ENCODE data around the gene PIPOX.

PIPOX gene

DNA sequence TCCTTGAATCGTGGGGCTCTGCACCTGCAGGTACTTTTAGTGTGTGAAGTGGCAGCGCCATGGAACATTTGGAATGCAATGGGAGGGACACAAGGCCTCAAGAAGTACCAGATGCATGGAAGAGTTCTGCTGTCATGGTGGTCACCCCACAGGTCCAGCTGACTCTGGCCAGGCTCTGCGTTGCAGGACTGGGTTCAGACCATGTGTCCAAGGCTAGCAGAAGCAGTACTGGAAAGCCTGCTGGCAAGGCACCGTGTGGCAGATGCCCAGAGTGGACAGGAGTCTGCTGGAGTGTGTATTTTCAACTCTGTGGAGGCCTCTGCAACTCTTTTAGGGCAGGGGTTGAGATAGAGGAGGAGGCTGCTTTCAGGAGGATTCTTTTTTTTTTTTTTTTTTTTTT, 2.1 kb downstream of the PIPOX start:
- TF ChIP-seq, protein P1, sequence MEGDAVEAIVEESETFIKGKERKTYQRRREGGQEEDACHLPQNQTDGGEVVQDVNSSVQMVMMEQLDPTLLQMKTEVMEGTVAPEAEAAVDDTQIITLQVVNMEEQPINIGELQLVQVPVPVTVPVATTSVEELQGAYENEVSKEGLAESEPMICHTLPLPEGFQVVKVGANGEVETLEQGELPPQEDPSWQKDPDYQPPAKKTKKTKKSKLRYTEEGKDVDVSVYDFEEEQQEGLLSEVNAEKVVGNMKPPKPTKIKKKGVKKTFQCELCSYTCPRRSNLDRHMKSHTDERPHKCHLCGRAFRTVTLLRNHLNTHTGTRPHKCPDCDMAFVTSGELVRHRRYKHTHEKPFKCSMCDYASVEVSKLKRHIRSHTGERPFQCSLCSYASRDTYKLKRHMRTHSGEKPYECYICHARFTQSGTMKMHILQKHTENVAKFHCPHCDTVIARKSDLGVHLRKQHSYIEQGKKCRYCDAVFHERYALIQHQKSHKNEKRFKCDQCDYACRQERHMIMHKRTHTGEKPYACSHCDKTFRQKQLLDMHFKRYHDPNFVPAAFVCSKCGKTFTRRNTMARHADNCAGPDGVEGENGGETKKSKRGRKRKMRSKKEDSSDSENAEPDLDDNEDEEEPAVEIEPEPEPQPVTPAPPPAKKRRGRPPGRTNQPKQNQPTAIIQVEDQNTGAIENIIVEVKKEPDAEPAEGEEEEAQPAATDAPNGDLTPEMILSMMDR (IDR thresholded peaks at IDR 0.05; ENCODE audit: low read depth, low read length, missing control alignments) = no peak
- H3K4me3 ChIP-seq (ENCODE audit: low read depth, low read length) = no peak overlapping the region
- DNase-seq (ENCODE audit: low read depth) = no peak

DNA sequence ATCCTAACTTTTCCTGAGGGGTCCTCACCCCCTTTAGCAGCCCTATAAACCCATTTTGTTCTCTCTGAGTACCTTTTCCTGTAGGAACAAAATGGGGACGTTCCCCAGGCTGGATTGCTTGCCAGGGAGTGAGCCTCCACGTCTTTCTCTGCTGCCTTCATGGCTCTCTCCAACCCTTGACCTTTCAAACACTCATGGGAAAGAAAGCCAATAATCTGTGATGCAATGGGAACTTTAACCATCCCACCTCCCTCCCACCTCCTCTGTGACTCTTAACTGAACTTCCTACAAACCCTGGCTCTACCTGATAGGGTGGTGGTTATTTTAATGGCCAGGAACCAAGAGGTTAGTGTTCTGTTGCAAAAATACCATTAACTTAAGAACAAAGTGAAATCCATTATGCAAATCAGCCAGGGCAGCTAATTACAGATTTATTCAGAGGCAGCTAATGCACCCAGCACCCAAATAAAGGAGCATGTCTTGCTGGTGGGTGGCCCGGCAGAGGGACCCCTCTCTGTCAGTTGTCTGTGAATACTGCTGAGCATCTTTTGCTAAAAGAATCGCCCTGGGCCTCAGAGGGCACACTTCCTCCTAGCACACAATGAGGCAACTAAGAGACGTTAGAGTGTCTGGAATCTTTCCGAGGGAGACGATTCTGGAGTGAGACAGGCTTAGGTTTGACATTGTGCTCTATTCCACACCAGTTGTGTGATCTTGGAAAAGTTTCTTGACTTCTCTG, 3.0 kb downstream of the PIPOX start:
- TF ChIP-seq, protein P1 (IDR thresholded peaks at IDR 0.05; ENCODE audit: low read depth, low read length, missing control alignments) = no peak
- no peak overlapping the region for H3K4me3 ChIP-seq (ENCODE audit: low read depth, low read length)
- DNase-seq (ENCODE audit: low read depth) = no peak

DNA sequence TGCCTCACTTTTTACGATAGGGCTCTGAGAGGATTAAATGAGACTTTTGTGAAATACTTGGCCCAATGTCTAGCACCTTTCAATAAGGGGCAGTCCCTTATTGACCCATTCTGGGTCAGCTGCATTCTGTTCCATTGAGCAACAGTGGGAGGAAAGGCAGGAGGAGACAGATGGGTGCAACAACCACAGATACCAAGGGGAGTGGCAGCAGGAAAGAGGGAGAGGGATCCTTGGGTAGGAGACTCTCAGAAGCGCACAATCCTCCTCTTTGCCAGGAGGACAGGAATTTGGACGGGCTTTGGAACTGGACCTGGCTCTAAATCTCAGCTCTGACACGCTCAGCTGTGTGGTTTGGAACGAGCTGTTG, 3.5 kb downstream of the PIPOX start:
- TF ChIP-seq, protein P1 (IDR thresholded peaks at IDR 0.05; ENCODE audit: low read depth, low read length, missing control alignments) = no peak
- no peak for DNase-seq (ENCODE audit: low read depth)
- no peak overlapping the region for H3K4me3 ChIP-seq (ENCODE audit: low read depth, low read length)

DNA sequence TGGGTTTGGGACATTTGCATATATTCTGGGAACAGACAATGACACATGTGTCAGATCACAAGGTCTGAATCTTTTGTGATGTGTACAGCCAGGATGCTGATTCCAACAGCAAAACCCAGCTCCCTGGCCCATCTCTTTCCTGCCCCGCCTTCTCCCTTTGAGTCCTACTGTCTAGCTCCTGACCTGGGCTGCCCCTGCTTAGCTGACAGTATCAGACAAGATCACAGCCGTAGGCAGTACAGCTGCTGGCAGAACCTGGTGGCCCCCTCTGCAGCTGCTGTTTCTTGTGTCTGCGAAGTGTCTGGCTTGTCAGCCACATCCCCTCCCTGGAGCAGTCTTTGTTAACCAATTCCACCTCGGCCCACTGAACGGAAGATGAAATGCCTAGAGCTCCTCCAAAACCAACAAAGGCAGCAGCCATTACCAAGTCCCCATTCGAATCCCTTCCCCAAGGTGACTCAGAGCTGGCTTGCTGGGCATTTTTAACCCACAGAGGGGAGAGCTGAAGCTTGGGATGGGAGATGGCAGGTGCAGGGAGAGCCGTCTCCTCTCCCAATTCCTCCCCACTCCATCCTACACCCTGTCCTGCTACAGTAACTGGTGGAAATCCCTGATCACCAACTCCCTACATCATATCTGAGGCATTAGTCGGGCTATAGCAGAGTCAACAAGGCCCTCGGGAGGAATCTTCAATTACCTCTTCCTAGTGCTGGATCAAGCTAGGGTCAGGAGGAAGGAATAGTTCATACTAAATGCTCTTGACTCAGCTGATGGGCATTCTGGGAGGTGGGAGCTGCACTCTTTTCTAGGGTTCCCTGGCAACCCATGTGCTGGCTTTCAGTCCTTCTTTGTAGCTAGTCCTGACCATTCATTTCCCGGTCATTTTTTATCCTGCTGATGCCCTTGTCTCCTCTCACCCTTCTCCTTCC, 5.8 kb downstream of the PIPOX start:
- TF ChIP-seq, protein P1 (IDR thresholded peaks at IDR 0.05; ENCODE audit: low read depth, low read length, missing control alignments) = no peak
- DNase-seq (ENCODE audit: low read depth) = no peak
- H3K4me3 ChIP-seq (ENCODE audit: low read depth, low read length) = no peak overlapping the region

DNA sequence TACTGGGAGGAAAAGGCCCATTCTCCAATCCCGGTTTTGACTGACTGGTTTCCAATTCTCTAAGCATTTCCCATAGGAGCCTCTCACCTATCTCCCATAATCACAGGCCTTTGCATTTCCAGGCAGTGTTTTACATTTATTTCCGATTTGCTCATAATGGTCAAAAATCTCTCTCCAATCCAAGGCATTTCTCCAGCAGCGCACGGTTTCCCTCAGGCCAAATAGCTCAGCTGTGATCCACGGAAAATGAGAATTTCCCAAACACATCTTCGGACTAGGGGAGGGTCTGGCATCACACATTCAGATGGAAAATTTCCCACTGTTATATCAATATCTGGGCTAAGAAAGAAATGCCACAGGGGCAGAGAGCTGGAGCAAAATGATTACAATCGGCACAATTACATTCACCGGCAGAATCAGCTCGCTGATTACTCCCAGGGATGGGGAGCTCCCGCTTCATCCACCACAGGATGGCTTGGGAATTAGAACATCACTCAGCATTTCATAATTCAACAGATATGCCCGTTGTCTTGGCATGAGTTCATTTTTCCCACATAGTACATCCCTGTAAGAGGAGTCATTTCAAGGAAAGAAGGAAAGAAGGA, 6.7 kb downstream of the PIPOX start:
- DNase-seq (ENCODE audit: low read depth) = no peak
- TF ChIP-seq, protein P1 (IDR thresholded peaks at IDR 0.05; ENCODE audit: low read depth, low read length, missing control alignments) = no peak
- H3K4me3 ChIP-seq (ENCODE audit: low read depth, low read length) = no peak overlapping the region

DNA sequence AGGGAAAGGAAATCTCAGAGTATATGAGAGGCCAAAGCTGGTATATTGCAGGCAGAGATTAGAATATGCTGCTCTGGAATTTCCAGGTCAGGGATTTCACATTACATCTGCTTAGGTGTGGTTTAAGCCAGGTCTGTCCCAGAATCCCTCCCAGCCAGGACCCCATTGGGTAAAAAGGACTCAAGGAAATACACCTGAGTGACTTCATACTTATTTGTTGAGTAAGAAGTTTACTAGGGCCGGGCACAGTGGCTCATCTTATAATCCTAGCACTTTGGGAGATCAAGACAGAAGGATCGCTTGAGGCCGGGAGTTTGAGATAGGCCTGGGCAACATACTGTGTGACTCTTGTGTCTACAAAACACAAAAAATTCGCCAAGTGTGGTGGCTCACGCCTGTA, 7.2 kb downstream of the PIPOX start:
- DNase-seq (ENCODE audit: low read depth) = no peak
- H3K4me3 ChIP-seq (ENCODE audit: low read depth, low read length) = no peak overlapping the region
- TF ChIP-seq, protein P1 (IDR thresholded peaks at IDR 0.05; ENCODE audit: low read depth, low read length, missing control alignments) = no peak

Data from GM12864 (cell line).